ENCODE measurements around the gene CLCNKA. TPM values are rescaled to one million over a fixed set of nuclear protein-coding genes. Genes with fewer than 3 reads are reported as not detected.
A peak's percentile ranks its signal among the peaks of the same experiment; 100 is the strongest.

CLCNKA gene
- total RNA-seq, 2 experiments from 2014 or later = not detected

DNA sequence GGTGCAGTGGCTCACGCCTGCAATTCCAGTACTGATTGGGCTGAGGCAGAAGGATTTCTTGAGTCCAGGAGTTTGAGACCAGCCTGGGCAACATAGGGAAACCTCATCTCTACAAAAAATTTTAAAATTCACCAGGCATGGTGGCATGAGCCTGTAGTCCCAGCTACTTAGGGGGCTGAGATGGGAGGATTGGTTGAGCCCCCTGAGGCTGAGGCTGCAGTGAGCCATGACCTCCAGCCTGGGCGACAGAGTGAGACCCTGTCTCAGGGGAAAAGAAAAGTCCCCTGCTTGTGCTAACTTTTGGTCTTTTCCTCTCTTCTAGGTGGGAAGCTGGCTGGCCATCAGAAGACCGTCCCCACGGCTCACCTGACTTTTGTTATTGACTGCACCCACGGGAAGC is 16.2 kb upstream of the CLCNKA start:
- intact Hi-C loops (cut with micrococcal nuclease) = no loop called here
- CTCF ChIA-PET = interaction anchor here (0.5 to 3.8 kb wide), 6 partner anchors 49 to 1008 kb away, joined by 3 to 23 read pairs (median 5); no protein-coding TSS in a partner anchor
- no peaks in the 10 kb centered on the region for H3K27me3 Mint-ChIP-seq (ENCODE audit: low read depth)

DNA sequence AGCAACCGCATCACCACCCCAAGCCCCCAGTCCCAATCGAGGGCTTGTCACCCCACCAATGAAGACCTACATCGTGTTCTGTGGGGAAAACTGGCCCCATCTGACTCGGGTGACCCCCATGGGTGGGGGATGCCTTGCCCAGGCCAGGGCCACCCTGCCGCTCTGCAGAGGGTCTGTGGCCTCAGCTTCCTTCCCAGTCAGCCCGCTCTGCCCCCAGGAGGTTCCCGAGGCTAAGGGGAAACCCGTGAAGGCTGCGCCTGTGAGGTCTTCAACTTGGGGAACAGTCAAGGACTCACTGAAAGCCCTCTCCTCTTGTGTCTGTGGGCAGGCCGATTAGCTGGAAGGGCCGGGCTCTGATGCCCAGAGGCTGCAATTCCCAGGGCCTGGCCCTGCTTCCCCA is 15.8 kb upstream of the CLCNKA start:
- Mint-ChIP-seq H3K36me3 (ENCODE audit: low read depth) (no peaks in the 10 kb centered on the region), H3K9me3 (no peaks in the 10 kb centered on the region), H3K27ac (no peak overlapping the region), H3K27me3 (ENCODE audit: low read depth) (no peaks in the 10 kb centered on the region), H3K4me1 (ENCODE audit: low read depth) (peaks cover 7% of the 10 kb centered on the region), H3K4me3 (no peak overlapping the region)
- no peak for DNase-seq
- intact Hi-C loops (cut with micrococcal nuclease) = no loop called here
- CTCF ChIA-PET = interaction anchor here (0.7 to 3.8 kb wide), 5 partner anchors 48 to 1007 kb away, joined by 3 to 23 read pairs (median 6); no protein-coding TSS in a partner anchor

More for the DNA sequence above, 16.2 kb upstream of the CLCNKA start:
- no peak for DNase-seq
- H3K27ac Mint-ChIP-seq = no peak overlapping the region
- no peaks in the 10 kb centered on the region for H3K36me3 Mint-ChIP-seq (ENCODE audit: low read depth)
- H3K4me1 Mint-ChIP-seq (ENCODE audit: low read depth) = peaks cover 7% of the 10 kb centered on the region
- no peaks in the 10 kb centered on the region for H3K9me3 Mint-ChIP-seq
- no peak overlapping the region for H3K4me3 Mint-ChIP-seq

GRCh38 chr1:16006552-16007485 is 15.0 kb upstream of the CLCNKA start:
- Mint-ChIP-seq H3K4me1 (ENCODE audit: low read depth) (peaks cover 7% of the 10 kb centered on the region), H3K9me3 (no peaks in the 10 kb centered on the region), H3K27me3 (ENCODE audit: low read depth) (peaks cover 2% of the 10 kb centered on the region), H3K4me3 (no peak overlapping the region), H3K36me3 (ENCODE audit: low read depth) (no peaks in the 10 kb centered on the region), H3K27ac (no peak overlapping the region)
- intact Hi-C loops (cut with micrococcal nuclease) = loop anchor here (1.0 kb wide), 1 partner anchor 192 kb away; no protein-coding TSS in a partner anchor
- CTCF ChIA-PET = interaction anchor here (0.6 to 3.8 kb wide), 26 partner anchors 9 to 576 kb away, joined by 3 to 23 read pairs (median 4); no protein-coding TSS in a partner anchor
- DNase-seq = no peak

DNA sequence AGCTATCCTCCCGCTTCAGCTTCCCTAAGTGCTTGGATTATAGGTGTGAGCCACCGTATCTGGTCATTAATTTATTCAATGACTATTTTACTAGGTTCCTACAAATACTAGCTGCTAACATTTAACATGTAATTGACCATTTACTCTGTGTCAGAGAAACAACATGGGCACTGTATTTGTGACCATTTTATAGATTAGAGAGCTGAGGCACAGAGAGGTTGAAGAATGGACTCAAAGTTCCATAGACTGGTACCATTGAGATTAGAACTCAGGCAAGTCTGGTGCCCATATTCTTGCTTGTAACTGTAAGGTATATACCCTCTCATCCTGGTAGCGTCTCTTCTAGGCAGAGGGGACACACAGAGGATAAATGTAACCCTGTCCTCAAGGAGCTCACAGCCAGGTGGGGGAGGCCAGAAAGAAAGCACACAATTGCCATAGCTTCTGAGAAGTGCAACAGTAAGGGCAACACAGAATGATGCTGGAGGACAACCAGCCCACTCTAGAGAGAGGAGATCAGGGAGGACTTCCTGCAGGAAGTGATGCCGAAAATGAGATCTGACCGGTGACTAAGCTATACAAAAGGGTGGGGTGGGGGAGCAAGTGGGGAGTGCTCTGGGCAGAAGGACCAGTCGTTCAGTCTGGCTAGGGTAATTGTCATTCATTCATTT is 14.0 kb upstream of the CLCNKA start:
- Mint-ChIP-seq H3K4me3 (no peak overlapping the region), H3K9me3 (no peaks in the 10 kb centered on the region), H3K4me1 (ENCODE audit: low read depth) (peaks cover 11% of the 10 kb centered on the region), H3K27ac (no peak overlapping the region), H3K27me3 (ENCODE audit: low read depth) (peaks cover 2% of the 10 kb centered on the region), H3K36me3 (ENCODE audit: low read depth) (no peaks in the 10 kb centered on the region)
- CTCF ChIA-PET = interaction anchor here (0.7 to 2.9 kb wide), 27 partner anchors 10 to 219 kb away, joined by 3 to 23 read pairs (median 4); partner anchors contain the start of gene CLCNKA
- DNase-seq = no peak
- intact Hi-C loops (cut with micrococcal nuclease) = loop anchor here (1.0 to 2.0 kb wide), 2 partner anchors 179 to 193 kb away; no protein-coding TSS in a partner anchor

- no peaks in the 10 kb centered on the region for H3K36me3 Mint-ChIP-seq (ENCODE audit: low read depth)
- no peak overlapping the region for H3K27ac Mint-ChIP-seq
- no peak overlapping the region for H3K4me3 Mint-ChIP-seq
- peaks cover 2% of the 10 kb centered on the region for H3K27me3 Mint-ChIP-seq (ENCODE audit: low read depth)
- peak; percentile 85 for DNase-seq
- no peaks in the 10 kb centered on the region for H3K9me3 Mint-ChIP-seq
- CTCF ChIA-PET = interaction anchor here (0.6 to 2.8 kb wide), 15 partner anchors 8 to 222 kb away, joined by 3 to 17 read pairs (median 6); no protein-coding TSS in a partner anchor
- H3K4me1 Mint-ChIP-seq (ENCODE audit: low read depth) = peaks cover 14% of the 10 kb centered on the region
- intact Hi-C loops (cut with micrococcal nuclease) = loop anchor here (1.0 to 2.0 kb wide), 5 partner anchors 24 to 235 kb away; no protein-coding TSS in a partner anchor
These were observed 12.8 kb upstream of the CLCNKA start for GRCh38 chr1:16009030-16009460.

- Mint-ChIP-seq H3K4me1 (ENCODE audit: low read depth) (peaks cover 14% of the 10 kb centered on the region), H3K9me3 (no peaks in the 10 kb centered on the region), H3K27ac (no peak overlapping the region), H3K36me3 (ENCODE audit: low read depth) (no peaks in the 10 kb centered on the region), H3K4me3 (no peak overlapping the region), H3K27me3 (ENCODE audit: low read depth) (peaks cover 2% of the 10 kb centered on the region)
- CTCF ChIA-PET = interaction anchor here (0.6 to 2.8 kb wide), 15 partner anchors 9 to 222 kb away, joined by 3 to 17 read pairs (median 4); no protein-coding TSS in a partner anchor
- no peak for DNase-seq
- intact Hi-C loops (cut with micrococcal nuclease) = loop anchor here (1.0 to 2.0 kb wide), 5 partner anchors 24 to 235 kb away; no protein-coding TSS in a partner anchor
These were observed 12.2 kb upstream of the CLCNKA start for GRCh38 chr1:16009678-16010077.

DNA sequence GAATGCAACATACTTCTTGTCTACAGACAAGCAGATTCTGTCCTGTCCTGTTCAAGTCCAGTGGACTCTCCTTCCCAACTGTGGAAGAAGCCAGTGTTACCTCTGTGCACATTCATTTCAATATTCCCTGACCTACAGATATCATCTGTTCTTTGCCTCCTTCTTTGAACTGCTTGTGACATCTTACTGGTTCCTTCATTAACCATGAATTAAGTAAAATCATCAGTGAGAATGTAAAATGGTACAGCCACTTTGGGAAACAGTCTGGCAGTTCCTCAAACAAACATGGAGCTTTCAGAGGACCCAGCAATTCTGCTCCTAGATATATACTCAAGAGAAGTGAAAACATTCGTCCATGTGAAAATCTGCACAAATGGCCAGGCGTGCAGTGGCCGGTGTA is 11.0 kb upstream of the CLCNKA start:
- no peak for DNase-seq
- Mint-ChIP-seq H3K27ac (no peak overlapping the region), H3K4me1 (ENCODE audit: low read depth) (peaks cover 14% of the 10 kb centered on the region), H3K27me3 (ENCODE audit: low read depth) (peaks cover 2% of the 10 kb centered on the region), H3K4me3 (no peak overlapping the region), H3K36me3 (ENCODE audit: low read depth) (no peaks in the 10 kb centered on the region), H3K9me3 (no peaks in the 10 kb centered on the region)
- CTCF ChIA-PET = interaction anchor here (0.6 to 2.8 kb wide), 11 partner anchors 8 to 224 kb away, joined by 3 to 17 read pairs (median 6); no protein-coding TSS in a partner anchor
- intact Hi-C loops (cut with micrococcal nuclease) = no loop called here

DNA sequence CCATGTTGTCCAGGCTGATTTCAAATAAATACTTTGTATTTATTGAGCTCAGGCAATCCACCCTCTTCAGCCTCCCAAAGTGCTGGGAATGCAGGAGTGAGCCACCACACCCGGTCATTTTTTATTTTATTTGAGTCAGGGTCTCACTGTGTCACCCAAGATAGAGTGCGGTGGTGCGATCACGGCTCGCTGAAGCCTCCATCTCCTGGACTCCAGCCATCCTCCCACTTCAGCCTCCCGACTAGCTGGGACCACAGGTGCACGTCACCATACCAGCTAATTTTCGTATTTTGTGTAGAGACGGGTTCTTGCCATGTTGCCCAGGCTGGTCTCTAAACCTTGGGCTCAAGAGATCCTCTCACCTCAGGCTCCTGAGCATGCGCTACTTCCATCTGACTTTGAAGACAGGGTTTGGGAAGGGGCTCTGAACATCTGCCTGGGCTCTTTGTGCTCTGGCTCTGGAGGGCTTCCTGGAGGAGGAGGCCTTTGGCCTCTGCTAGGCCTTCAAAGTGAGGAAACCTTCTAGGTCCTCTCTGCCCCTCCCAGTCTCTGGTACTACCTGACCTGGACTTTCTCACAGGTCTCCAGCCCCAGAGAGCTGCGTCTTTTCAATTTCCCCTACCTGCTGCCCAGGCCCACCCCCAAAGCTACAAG is 9.8 kb upstream of the CLCNKA start:
- H3K9me3 Mint-ChIP-seq = no peaks in the 10 kb centered on the region
- H3K36me3 Mint-ChIP-seq (ENCODE audit: low read depth) = no peaks in the 10 kb centered on the region
- peaks cover 8% of the 10 kb centered on the region for H3K4me1 Mint-ChIP-seq (ENCODE audit: low read depth)
- H3K27me3 Mint-ChIP-seq (ENCODE audit: low read depth) = peaks cover 2% of the 10 kb centered on the region
- intact Hi-C loops (cut with micrococcal nuclease) = no loop called here
- no peak overlapping the region for H3K4me3 Mint-ChIP-seq
- DNase-seq = no peak
- H3K27ac Mint-ChIP-seq = no peak overlapping the region
- CTCF ChIA-PET = interaction anchor here (1.2 to 2.8 kb wide), 4 partner anchors 44 to 220 kb away, joined by 3 to 17 read pairs (median 6); no protein-coding TSS in a partner anchor

GRCh38 chr1:16012590-16013219 is 9.1 kb upstream of the CLCNKA start:
- intact Hi-C loops (cut with micrococcal nuclease) = no loop called here
- CTCF ChIA-PET = interaction anchor here (1.2 kb wide), 1 partner anchor 221 kb away, joined by 3 read pairs; no protein-coding TSS in a partner anchor
- Mint-ChIP-seq H3K27ac (no peak overlapping the region), H3K9me3 (no peaks in the 10 kb centered on the region), H3K4me1 (ENCODE audit: low read depth) (peaks cover 7% of the 10 kb centered on the region), H3K27me3 (ENCODE audit: low read depth) (peaks cover 2% of the 10 kb centered on the region), H3K36me3 (ENCODE audit: low read depth) (no peaks in the 10 kb centered on the region), H3K4me3 (peak overlapping the region; percentile 32)
- peak; percentile 62 for DNase-seq

GRCh38 chr1:16013220-16013907 is 8.5 kb upstream of the CLCNKA start:
- H3K36me3 Mint-ChIP-seq (ENCODE audit: low read depth) = no peaks in the 10 kb centered on the region
- H3K9me3 Mint-ChIP-seq = no peaks in the 10 kb centered on the region
- peak; percentile 64 for DNase-seq
- H3K4me3 Mint-ChIP-seq = peak overlapping the region; percentile 32
- peaks cover 7% of the 10 kb centered on the region for H3K4me1 Mint-ChIP-seq (ENCODE audit: low read depth)
- CTCF ChIA-PET = no interaction called here
- intact Hi-C loops (cut with micrococcal nuclease) = no loop called here
- peaks cover 2% of the 10 kb centered on the region for H3K27me3 Mint-ChIP-seq (ENCODE audit: low read depth)
- H3K27ac Mint-ChIP-seq = no peak overlapping the region

GRCh38 chr1:16013908-16014258 is 8.0 kb upstream of the CLCNKA start:
- peaks cover 7% of the 10 kb centered on the region for H3K4me1 Mint-ChIP-seq (ENCODE audit: low read depth)
- H3K36me3 Mint-ChIP-seq (ENCODE audit: low read depth) = no peaks in the 10 kb centered on the region
- DNase-seq = no peak
- H3K27me3 Mint-ChIP-seq (ENCODE audit: low read depth) = peaks cover 2% of the 10 kb centered on the region
- CTCF ChIA-PET = no interaction called here
- H3K27ac Mint-ChIP-seq = no peak overlapping the region
- H3K4me3 Mint-ChIP-seq = no peak overlapping the region
- H3K9me3 Mint-ChIP-seq = no peaks in the 10 kb centered on the region
- intact Hi-C loops (cut with micrococcal nuclease) = no loop called here
